ELF-1 (cell line): Measurements from ENCODE around the gene FGGY.

Experiments used
- DNase-seq: peaks from one replicate; pipeline ENCODE4 v3.0.0-alpha.2; 2016; ENCODE audit warnings: low read depth, low spot score

Gene FGGY

GRCh38 chr1:59315529-59316463 is 18.9 kb downstream of the FGGY start:
- no peak for DNase-seq

- DNase-seq = no peak
Observed at GRCh38 chr1:59316497-59317128, 19.7 kb downstream of the FGGY start.

- DNase-seq = no peak
Observed at GRCh38 chr1:59317343-59317742, 20.4 kb downstream of the FGGY start.

- no peak for DNase-seq
Observed at GRCh38 chr1:59317780-59318179, 20.9 kb downstream of the FGGY start.

- DNase-seq = no peak
Observed at GRCh38 chr1:59318271-59318860, 21.5 kb downstream of the FGGY start.

GRCh38 chr1:59322394-59322793 is 25.5 kb downstream of the FGGY start:
- no peak for DNase-seq

- no peak for DNase-seq
Observed at GRCh38 chr1:59322814-59323213, 25.9 kb downstream of the FGGY start.

GRCh38 chr1:59323879-59324278 is 27.0 kb downstream of the FGGY start:
- no peak for DNase-seq

- DNase-seq = no peak
Observed at GRCh38 chr1:59328353-59328752, 31.5 kb downstream of the FGGY start.

GRCh38 chr1:59329412-59330053 is 32.6 kb downstream of the FGGY start:
- DNase-seq = no peak

- DNase-seq = peak; percentile 5
Observed at GRCh38 chr1:59331686-59332620, 35.1 kb downstream of the FGGY start.

- DNase-seq = no peak
Observed at GRCh38 chr1:59332983-59333382, 36.1 kb downstream of the FGGY start.

- DNase-seq = no peak
Observed at GRCh38 chr1:59333626-59334277, 36.9 kb downstream of the FGGY start.

- no peak for DNase-seq
Observed at GRCh38 chr1:59340411-59341307, 43.8 kb downstream of the FGGY start.

GRCh38 chr1:59342801-59343575 is 46.1 kb downstream of the FGGY start:
- DNase-seq = no peak

- DNase-seq = no peak
Observed at GRCh38 chr1:59343576-59343840, 46.6 kb downstream of the FGGY start.

GRCh38 chr1:59345221-59345620 is 48.3 kb downstream of the FGGY start:
- no peak for DNase-seq

- no peak for DNase-seq
Observed at GRCh38 chr1:59346429-59346828, 49.5 kb downstream of the FGGY start.

- no peak for DNase-seq
Observed at GRCh38 chr1:59349101-59349500, 52.2 kb downstream of the FGGY start.
